Stimulated activated CD4-positive, alpha-beta T cell treated with anti-CD3 and anti-CD28 coated beads, Interleukin-2, amount 100 ng/mL, for 48 hours (primary cell): ENCODE results near the gene GPN1.
A peak's percentile ranks its signal among the peaks of the same experiment; 100 is the strongest.
"Not testable (repeated sequence)": the region's sequence is repeated elsewhere in the genome, so short reads cannot be mapped to it uniquely, and the experiment has no call there.

Source experiments
- DNase-seq, 2 donors: peaks; one replicate each; pipeline ENCODE4 v3.0.0-alpha.2; 2020

The GPN1 gene

GRCh38 chr2:27627963-27628766, 685 bp upstream of the GPN1 start:
- no peak for DNase-seq

- not testable (repeated sequence) for DNase-seq
Observed at GRCh38 chr2:27630257-27630656, 1.4 kb downstream of the GPN1 start.

DNA sequence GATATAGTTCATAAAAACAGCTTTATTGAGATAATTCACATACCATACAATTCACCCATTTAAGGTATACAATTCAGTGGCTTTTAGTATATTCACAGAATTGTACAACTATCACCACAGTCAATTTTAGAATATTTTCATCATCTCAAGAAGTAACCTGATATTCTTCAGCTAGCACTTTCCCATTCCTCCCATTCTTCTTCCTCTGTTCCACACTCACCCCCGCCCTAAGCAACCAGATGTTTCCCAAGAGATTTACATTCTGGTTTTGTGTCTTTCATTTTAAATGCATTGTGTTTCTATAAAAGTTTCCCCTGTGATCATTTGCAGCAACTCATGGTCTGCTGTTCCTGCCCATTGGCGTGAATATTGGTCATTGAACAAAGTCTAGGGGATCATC, 5.4 kb downstream of the GPN1 start:
- DNase-seq = no peak

- DNase-seq = no peak
Observed at GRCh38 chr2:27636766-27637165, 7.9 kb downstream of the GPN1 start.

DNA sequence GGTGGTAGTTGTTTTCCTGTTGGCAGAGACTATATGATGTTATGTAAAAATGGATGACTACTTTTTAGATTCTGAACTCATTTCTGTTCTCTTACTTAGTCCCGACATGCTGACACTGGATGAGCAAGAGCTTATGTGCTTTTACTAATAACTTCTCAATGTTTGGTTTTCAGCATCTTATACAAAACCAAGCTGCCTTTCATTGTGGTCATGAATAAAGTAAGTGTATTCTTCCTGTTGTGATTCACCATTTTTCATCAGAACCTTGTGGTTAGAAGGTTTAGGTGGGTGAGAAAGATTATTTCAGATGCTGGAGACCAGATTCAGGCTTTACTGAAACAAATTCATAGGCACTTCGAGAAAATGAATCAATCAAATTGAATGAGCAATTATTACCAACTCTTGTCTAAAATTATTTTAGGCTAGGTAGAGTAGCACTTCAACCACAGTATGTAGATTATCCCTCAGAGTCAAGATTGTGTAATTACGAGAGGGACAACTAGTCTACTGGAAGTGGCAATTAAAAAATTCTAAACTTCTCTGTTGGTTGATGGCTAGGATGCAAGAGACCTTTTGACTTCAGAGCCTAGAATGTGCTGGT, 9.3 kb downstream of the GPN1 start:
- DNase-seq = no peak

- DNase-seq = no peak
Observed at GRCh38 chr2:27638709-27639108, 9.9 kb downstream of the GPN1 start.

GRCh38 chr2:27640722-27641245, 11.9 kb downstream of the GPN1 start:
- DNase-seq = no peak

DNA sequence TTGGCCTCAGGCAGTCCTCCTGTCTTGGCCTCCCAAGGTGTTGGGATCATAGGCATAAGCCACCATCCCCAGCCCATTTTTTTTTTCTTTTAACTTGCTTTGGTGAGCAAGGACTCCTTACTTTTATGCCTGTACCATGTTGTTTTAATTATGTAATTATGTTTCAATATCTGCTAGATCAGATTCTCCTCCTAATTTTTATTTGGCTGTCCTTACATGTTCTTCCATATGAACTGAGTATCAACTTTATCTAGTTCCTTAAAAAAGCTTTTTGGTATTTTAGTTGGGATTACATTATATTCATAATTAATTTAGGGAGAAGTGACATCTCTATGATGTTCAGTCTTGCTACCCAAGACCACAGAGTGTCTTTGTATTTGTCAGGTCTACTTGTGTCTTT, 16.3 kb downstream of the GPN1 start:
- no peak for DNase-seq

- no peak for DNase-seq
Observed at GRCh38 chr2:27647289-27647688, 18.4 kb downstream of the GPN1 start.

DNA sequence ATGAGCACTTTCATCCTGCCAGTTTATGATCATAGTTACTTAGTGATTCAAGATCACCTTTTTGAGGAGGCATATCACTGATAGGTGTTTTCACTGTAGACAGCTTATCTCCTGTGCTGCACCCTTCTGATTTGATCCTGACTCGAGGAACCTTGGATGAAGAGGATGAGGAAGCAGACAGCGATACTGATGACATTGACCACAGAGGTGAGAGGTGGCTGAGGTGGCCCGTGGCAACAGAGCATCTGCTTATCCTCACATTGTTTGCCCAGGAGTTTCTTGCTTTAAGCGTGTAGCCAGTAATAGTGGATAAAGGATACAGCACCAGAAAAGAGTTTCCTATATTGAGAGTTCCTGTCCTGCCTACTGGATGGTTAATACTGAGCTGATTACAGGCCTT, 18.9 kb downstream of the GPN1 start:
- no peak for DNase-seq

DNA sequence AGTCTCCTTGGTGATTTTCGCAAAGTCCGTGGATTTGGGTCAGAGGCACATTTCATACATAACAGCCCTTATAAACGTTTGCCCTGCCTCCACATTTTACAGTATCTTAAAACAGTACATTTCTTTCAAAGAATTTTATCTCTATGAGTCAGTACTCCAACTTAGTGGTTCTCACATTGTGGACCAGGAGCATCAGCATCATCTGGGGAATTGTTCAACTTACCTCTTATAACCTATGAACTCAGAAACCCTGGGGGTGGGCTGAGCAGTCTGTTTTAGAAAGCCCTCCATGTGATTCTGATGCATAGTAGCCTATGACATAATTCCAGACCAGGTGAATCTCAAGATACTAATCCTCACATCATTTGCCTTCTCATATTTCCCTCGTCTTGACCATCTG, 22.2 kb downstream of the GPN1 start:
- DNase-seq = no peak

- DNase-seq = no peak
Observed at GRCh38 chr2:27652341-27652740, 23.5 kb downstream of the GPN1 start.

GRCh38 chr2:27652790-27653189, 23.9 kb downstream of the GPN1 start:
- no peak for DNase-seq

DNA sequence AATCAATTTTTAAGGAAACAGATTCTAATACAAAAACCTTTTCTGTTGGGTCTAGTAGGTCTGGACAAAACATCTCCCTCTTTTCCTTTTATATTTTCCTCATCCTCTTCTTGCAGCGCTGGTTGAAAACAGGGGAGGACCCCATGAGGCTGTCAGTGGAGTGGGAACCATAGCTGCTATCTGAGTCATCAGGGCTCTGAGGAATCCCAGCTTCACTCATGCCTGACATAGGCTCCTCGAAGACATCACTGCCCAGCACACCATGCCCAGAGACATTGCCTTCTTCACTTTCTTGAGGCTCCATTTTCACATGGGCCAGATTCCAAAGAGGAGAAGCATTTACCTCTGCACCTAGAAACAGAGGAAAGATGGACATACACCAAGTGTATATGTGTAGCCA, 24.5 kb downstream of the GPN1 start:
- no peak for DNase-seq

- no peak for DNase-seq
Observed at GRCh38 chr2:27655155-27655951, 26.5 kb downstream of the GPN1 start.

DNA sequence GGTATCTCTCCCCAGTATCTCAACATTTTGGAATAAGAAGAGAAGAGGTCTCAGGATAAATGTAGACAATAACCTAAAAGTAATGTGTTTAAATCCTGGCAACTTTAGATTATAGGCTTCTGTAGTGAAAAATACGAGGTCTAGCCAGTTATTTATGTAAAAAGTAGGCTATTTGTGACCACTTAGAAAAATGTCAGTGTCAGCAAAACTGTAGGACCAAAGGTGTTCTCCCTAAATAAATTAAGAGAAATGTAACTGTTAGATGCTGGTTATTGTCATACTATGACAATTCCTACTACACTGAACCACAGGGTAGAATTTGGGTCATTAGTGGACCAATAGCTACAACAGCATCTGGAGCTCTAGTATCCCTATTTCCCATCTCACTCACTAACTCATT, 32.5 kb downstream of the GPN1 start:
- no peak for DNase-seq

- DNase-seq = peak; percentile 66 to 72
Observed at GRCh38 chr2:27663285-27664153, 34.7 kb downstream of the GPN1 start, which contains the start of the genes SLC4A1AP and SUPT7L. SLC4A1AP (plus strand) TSS chr2:27663889; CDS start chr2:27663915, 26 bp downstream. SUPT7L (minus strand) TSS chr2:27663614; CDS start chr2:27662192, 1,422 bp downstream.

DNA sequence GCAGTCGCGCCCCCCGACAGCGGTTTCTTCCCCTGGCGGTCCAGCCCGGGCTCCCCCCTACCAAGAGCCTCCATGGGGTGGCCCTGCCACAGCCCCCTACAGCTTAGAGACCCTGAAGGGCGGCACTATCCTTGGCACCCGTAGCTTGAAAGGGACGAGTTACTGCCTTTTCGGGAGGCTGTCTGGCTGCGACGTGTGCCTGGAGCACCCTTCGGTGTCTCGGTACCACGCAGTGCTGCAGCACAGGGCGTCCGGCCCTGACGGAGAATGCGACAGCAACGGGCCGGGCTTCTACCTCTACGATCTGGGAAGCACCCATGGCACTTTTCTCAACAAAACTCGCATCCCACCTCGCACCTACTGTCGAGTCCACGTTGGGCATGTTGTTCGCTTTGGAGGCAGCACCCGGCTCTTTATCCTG, 35.3 kb downstream of the GPN1 start:
- DNase-seq = peak in 1 of 2 donors; percentile 8

DNA sequence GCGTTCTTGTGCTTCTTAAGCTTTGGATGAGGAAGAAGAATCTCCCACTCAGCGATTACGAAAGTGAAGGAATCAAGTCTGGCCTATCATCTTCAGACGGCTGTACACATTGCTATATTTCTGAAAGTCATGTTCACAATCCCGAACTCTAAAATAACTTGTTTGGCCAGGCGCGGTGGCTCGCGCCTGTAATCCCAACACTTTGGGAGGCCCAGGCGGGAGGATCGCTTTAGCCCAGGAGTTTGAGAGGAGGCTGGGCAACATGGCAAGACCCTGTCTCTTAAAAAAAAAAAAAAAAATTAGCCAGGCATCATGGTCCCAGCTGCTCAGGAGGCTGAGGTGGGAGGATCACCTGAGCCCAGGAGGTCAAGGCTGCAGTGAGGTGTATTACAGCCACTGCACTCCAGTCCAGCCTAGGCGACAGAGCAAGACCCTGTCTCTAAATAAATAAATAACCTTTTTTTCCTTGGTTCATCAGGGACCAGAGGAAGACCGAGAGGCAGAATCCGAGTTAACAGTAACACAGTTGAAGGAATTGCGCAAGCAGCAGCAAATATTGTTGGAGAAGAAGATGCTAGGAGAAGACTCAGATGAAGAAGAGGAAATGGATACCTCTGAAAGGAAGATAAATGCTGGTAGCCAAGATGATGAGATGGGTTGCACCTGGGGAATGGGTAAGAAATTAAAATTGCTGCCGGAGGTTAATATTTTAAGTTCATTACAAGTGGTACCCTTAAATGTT, 35.9 kb downstream of the GPN1 start:
- no peak for DNase-seq

DNA sequence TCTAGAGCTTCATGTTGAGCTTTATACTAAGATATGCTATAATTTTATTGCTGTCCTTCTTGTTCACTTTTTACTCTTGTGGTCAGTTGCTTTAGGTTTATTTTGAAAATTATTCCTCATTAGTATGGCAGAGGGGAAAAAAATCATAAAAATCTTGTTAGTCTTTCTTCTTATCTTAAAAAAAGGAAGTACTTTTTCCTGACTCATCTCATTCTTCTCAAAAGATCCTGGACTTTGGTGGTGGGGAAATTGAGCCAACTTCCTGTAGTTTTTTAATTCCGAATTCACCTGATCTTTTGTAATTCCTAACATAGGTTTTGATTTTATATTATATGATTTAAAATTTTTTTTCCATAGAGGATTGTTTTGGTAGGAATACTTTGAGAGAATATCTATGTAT, 38.6 kb downstream of the GPN1 start:
- no peak for DNase-seq

GRCh38 chr2:27671235-27671634, 42.4 kb downstream of the GPN1 start:
- no peak for DNase-seq
